ENCODE results near the gene ANK3. TPM values are rescaled to one million over a fixed set of nuclear protein-coding genes. Genes with fewer than 3 reads are reported as not detected.

Gene ANK3
- total RNA-seq, 4 donors from 2014 or later, result 125 to 171 (median 149) TPM

GRCh38 chr10:60141896-60142559 lies 247.6 kb downstream of the ANK3 start:
- H3K9me3 ChIP-seq, result no peaks in the 10 kb centered on the region
- in situ Hi-C loops (cut with MboI; ENCODE audit: low sequenced_read_pairs in 4 of 4) (no loop called here), intact Hi-C loops (cut with DNase I; ENCODE audit: low total_unique reads) (loop anchor here (2.0 to 10.0 kb wide), 2 partner anchors 19 to 1023 kb away; no protein-coding TSS in a partner anchor)
- H3K4me3 ChIP-seq, result peak overlapping the region in 1 of 4 donors; percentile 56
- peaks cover 18 to 20% of the 10 kb centered on the region in 2 donors for H3K4me1 ChIP-seq
- TF ChIP-seq CTCF (IDR thresholded peaks at IDR 0.05 in 4 of 5, conservative IDR thresholded peaks at IDR 0.05 in 1 of 5), result no peak
- TF ChIP-seq POLR2A (IDR thresholded peaks at IDR 0.05), result no peak
- H3K36me3 ChIP-seq, result no peaks in the 10 kb centered on the region
- peak overlapping the region; percentile 86 to 96 (median 89) for H3K27ac ChIP-seq
- H3K27me3 ChIP-seq, result no peaks in the 10 kb centered on the region
- ATAC-seq, result no peak
- DNase-seq, result no peak

GRCh38 chr10:60140651-60141632 lies 248.7 kb downstream of the ANK3 start:
- peak; percentile 67 to 70 for DNase-seq

GRCh38 chr10:60139798-60140566 lies 249.7 kb downstream of the ANK3 start:
- ATAC-seq (peak; percentile 63 to 72), DNase-seq (peak; percentile 35 to 45)
- Histone ChIP-seq H3K4me3 (peak overlapping the region; percentile 56 to 63 (median 60)), H3K27me3 (no peaks in the 10 kb centered on the region), H3K4me1 (peaks cover 25 to 31% of the 10 kb centered on the region in 2 donors), H3K9me3 (no peaks in the 10 kb centered on the region), H3K27ac (peak overlapping the region; percentile 86 to 96 (median 89)), H3K36me3 (no peaks in the 10 kb centered on the region)
- TF ChIP-seq CTCF (IDR thresholded peaks at IDR 0.05 in 4 of 5, conservative IDR thresholded peaks at IDR 0.05 in 1 of 5), result no peak
- peak in 1 of 2 donors; percentile 25 for TF ChIP-seq POLR2A (IDR thresholded peaks at IDR 0.05)
- intact Hi-C loops (cut with DNase I; ENCODE audit: low total_unique reads) (loop anchor here (2.0 to 10.0 kb wide), 2 partner anchors 17 to 1025 kb away; no protein-coding TSS in a partner anchor), in situ Hi-C loops (cut with MboI; ENCODE audit: low sequenced_read_pairs in 4 of 4) (no loop called here)

More at GRCh38 chr10:60140651-60141632, 248.7 kb downstream of the ANK3 start:
- in situ Hi-C loops (cut with MboI; ENCODE audit: low sequenced_read_pairs in 4 of 4) (no loop called here), intact Hi-C loops (cut with DNase I; ENCODE audit: low total_unique reads) (loop anchor here (2.0 to 10.0 kb wide), 2 partner anchors 18 to 1024 kb away; no protein-coding TSS in a partner anchor)
- Histone ChIP-seq H3K4me1 (peaks cover 25 to 31% of the 10 kb centered on the region in 2 donors), H3K36me3 (no peaks in the 10 kb centered on the region), H3K4me3 (peak overlapping the region; percentile 56 to 63 (median 60)), H3K9me3 (no peaks in the 10 kb centered on the region), H3K27me3 (no peaks in the 10 kb centered on the region), H3K27ac (peak overlapping the region; percentile 86 to 96 (median 89))
- TF ChIP-seq CTCF (IDR thresholded peaks at IDR 0.05 in 4 of 5, conservative IDR thresholded peaks at IDR 0.05 in 1 of 5), result no peak
- TF ChIP-seq POLR2A (IDR thresholded peaks at IDR 0.05), result peak; percentile 30 to 51
- ATAC-seq, result peak; percentile 86 to 89

GRCh38 chr10:60139290-60139689 lies 250.4 kb downstream of the ANK3 start:
- H3K4me1 ChIP-seq, result peaks cover 30 to 31% of the 10 kb centered on the region in 2 donors
- DNase-seq, result no peak
- intact Hi-C loops (cut with DNase I; ENCODE audit: low total_unique reads) (no loop called here), in situ Hi-C loops (cut with MboI; ENCODE audit: low sequenced_read_pairs in 4 of 4) (no loop called here)
- H3K36me3 ChIP-seq, result peaks cover 0 to under 1% of the 10 kb centered on the region in 2 donors
- peak overlapping the region; percentile 86 to 96 (median 89) for H3K27ac ChIP-seq
- no peak for ATAC-seq
- no peaks in the 10 kb centered on the region for H3K27me3 ChIP-seq
- peak overlapping the region; percentile 56 to 63 (median 60) for H3K4me3 ChIP-seq
- no peaks in the 10 kb centered on the region for H3K9me3 ChIP-seq
- no peak for TF ChIP-seq CTCF (IDR thresholded peaks at IDR 0.05 in 4 of 5, conservative IDR thresholded peaks at IDR 0.05 in 1 of 5)
- no peak for TF ChIP-seq POLR2A (IDR thresholded peaks at IDR 0.05)
